Epithelial cell of proximal tubule (primary cell): ENCODE results near the gene PDE7B. TPM values are rescaled to one million over a fixed set of nuclear protein-coding genes. Genes with fewer than 3 reads are reported as not detected.
A peak's percentile ranks its signal among the peaks of the same experiment; 100 is the strongest.

ENCODE experiments used
- DNase-seq: peaks from one replicate; pipeline ENCODE4 v3.0.0-alpha.2; 2011; ENCODE audit warnings: low read depth
- H3K4me3 ChIP-seq: 2 replicates; pipeline ENCODE4 v1.5.1; 2011; ENCODE audit warnings: low read depth, mild to moderate bottlenecking, low read length
- total RNA-seq: library from RNA; depleted of rRNA; stranded (reverse); fragments of >200 nt; gene quantifications from 2 replicates; pipeline ENCODE4 v1.2.3, GENCODE V29; 2015
- TF ChIP-seq, protein P1 (sequence below): conservative IDR thresholded peaks from 2 replicates; pipeline ENCODE4 v1.5.1; 2012; ENCODE audit warnings: low read depth, mild to moderate bottlenecking, low read length

The PDE7B gene
- total RNA-seq, 1 donor from 2014 or later = 2.4 TPM

DNA sequence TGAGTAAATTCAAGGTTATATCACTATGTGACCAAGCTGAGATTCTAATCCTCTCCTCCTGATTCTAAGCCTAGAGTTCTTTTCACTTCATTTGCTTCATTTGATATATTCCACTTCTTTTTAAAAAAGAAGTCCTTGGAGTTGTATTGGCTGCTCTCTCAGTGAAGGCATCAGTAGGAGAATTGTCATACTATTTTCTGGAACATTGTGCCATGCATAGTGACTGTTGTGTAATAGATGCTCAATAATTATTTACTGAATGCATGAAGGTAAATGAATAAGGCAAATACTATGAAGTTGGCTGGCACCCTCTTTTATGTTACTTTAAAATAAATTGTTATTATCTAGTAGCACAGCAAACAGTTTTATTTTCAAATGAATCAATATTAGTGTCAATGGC is 209.3 kb downstream of the PDE7B start:
- TF ChIP-seq, protein P1, sequence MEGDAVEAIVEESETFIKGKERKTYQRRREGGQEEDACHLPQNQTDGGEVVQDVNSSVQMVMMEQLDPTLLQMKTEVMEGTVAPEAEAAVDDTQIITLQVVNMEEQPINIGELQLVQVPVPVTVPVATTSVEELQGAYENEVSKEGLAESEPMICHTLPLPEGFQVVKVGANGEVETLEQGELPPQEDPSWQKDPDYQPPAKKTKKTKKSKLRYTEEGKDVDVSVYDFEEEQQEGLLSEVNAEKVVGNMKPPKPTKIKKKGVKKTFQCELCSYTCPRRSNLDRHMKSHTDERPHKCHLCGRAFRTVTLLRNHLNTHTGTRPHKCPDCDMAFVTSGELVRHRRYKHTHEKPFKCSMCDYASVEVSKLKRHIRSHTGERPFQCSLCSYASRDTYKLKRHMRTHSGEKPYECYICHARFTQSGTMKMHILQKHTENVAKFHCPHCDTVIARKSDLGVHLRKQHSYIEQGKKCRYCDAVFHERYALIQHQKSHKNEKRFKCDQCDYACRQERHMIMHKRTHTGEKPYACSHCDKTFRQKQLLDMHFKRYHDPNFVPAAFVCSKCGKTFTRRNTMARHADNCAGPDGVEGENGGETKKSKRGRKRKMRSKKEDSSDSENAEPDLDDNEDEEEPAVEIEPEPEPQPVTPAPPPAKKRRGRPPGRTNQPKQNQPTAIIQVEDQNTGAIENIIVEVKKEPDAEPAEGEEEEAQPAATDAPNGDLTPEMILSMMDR = no peak
- DNase-seq = no peak
- H3K4me3 ChIP-seq = no peak overlapping the region

GRCh38 chr6:136061701-136062100 is 210.2 kb downstream of the PDE7B start:
- DNase-seq = no peak
- no peak overlapping the region for H3K4me3 ChIP-seq
- TF ChIP-seq, protein P1 = no peak

- no peak overlapping the region for H3K4me3 ChIP-seq
- TF ChIP-seq, protein P1 = no peak
- DNase-seq = no peak
These were observed 211.6 kb downstream of the PDE7B start for GRCh38 chr6:136063096-136063495.

GRCh38 chr6:136066005-136066404 is 214.5 kb downstream of the PDE7B start:
- TF ChIP-seq, protein P1 = no peak
- peak; percentile 54 for DNase-seq
- H3K4me3 ChIP-seq = no peak overlapping the region

GRCh38 chr6:136067731-136068341 is 216.3 kb downstream of the PDE7B start:
- no peak overlapping the region for H3K4me3 ChIP-seq
- peak; percentile 98 for DNase-seq
- TF ChIP-seq, protein P1 = no peak

DNA sequence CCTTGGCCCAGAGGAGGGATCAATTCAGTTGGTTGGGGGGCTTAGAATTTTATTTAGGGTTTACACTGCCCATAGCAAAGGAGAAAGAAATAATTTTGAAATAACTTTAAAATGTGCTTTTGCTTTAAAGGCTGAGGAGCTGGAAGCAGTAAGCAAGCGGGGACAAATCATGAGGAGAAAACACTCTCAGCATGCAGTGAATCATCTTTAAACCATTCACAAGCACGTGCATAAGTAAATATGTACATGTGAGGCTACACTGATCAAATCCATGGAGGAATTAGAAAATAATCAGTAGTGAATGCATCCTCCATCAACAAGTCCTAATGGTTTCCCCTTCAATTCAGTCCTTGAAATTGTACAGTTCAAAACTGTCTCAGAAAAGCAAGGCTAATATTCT is 217.6 kb downstream of the PDE7B start:
- peak; percentile 51 for DNase-seq
- H3K4me3 ChIP-seq = no peak overlapping the region
- TF ChIP-seq, protein P1 = no peak

- no peak for DNase-seq
- TF ChIP-seq, protein P1 = no peak
- no peak overlapping the region for H3K4me3 ChIP-seq
These were observed 219.3 kb downstream of the PDE7B start for GRCh38 chr6:136070815-136071214.
